HEK293T (cell line): ENCODE measurements around the gene SLC4A2.

Experiments used
- BHLHE40 ChIP-seq: fragments of 450-650 bp; IDR thresholded peaks from 2 replicates; pipeline ENCODE4 v1.6.1; 2016; ENCODE audit warnings: mild to moderate bottlenecking, moderate library complexity, borderline replicate concordance
- CTBP1 ChIP-seq: fragments of 450-650 bp; IDR thresholded peaks from 2 replicates; pipeline ENCODE4 v1.6.1; 2016; ENCODE audit warnings: borderline replicate concordance
- ELF4 ChIP-seq: fragments of 450-650 bp; IDR thresholded peaks from 2 replicates; pipeline ENCODE4 v1.6.1; 2017; ENCODE audit warnings: antibody characterized with exemption
- FOXA1 ChIP-seq: fragments of 450-650 bp; IDR thresholded peaks from 2 replicates; pipeline ENCODE4 v1.6.1; 2016; ENCODE audit warnings: mild to moderate bottlenecking
- FOXM1 ChIP-seq: fragments of 450-650 bp; IDR thresholded peaks from 2 replicates; pipeline ENCODE4 v1.6.1; 2017; ENCODE audit warnings: mild to moderate bottlenecking, borderline replicate concordance
- HDGF ChIP-seq: fragments of 450-650 bp; IDR thresholded peaks from 2 replicates; pipeline ENCODE4 v1.6.1; 2017; ENCODE audit warnings: antibody characterized with exemption, borderline replicate concordance
- L3MBTL2 ChIP-seq: fragments of 450-650 bp; conservative IDR thresholded peaks from 2 replicates; pipeline ENCODE4 v1.6.1; 2016; ENCODE audit warnings: mild to moderate bottlenecking
- LEF1 ChIP-seq: fragments of 450-650 bp; IDR thresholded peaks from 2 replicates; pipeline ENCODE4 v1.6.1; 2017; ENCODE audit warnings: mild to moderate bottlenecking, borderline replicate concordance
- NFRKB ChIP-seq: fragments of 450-650 bp; IDR thresholded peaks from 2 replicates; pipeline ENCODE4 v1.6.1; 2016; ENCODE audit warnings: mild to moderate bottlenecking, moderate library complexity
- PKNOX1 ChIP-seq: fragments of 450-650 bp; IDR thresholded peaks from 2 replicates; pipeline ENCODE4 v1.6.1; 2016
- SP1 ChIP-seq: fragments of 450-650 bp; IDR thresholded peaks from 2 replicates; pipeline ENCODE4 v1.6.1; 2017
- TARDBP ChIP-seq: fragments of 450-650 bp; IDR thresholded peaks from 2 replicates; pipeline ENCODE4 v1.6.1; 2016

GRCh38 chr7:151016505-151016904 lies 42.9 kb upstream of the SLC4A2 start:
- TF ChIP-seq L3MBTL2 (no peak), HDGF (no peak), FOXA1 (no peak), SP1 (no peak), BHLHE40 (no peak), TARDBP (no peak), NFRKB (no peak), ELF4 (no peak), LEF1 (no peak), FOXM1 (no peak), CTBP1 (no peak), PKNOX1 (no peak)
